GM21526 (cell line): ENCODE data around the gene TMEM72.

Source experiments
- ATAC-seq: cut with Tn5 transposase; IDR thresholded peaks from one replicate; pipeline ENCODE4 v1.9.1; 2021; ENCODE audit warnings: moderate library complexity; ENCODE audit not compliant: unreplicated experiment, low FRiP score

TMEM72 gene

GRCh38 chr10:44914891-44915290 lies 3.8 kb downstream of the TMEM72 start:
- ATAC-seq = no peak

GRCh38 chr10:44916429-44916828 lies 5.3 kb downstream of the TMEM72 start:
- no peak for ATAC-seq

- no peak for ATAC-seq
Measured at GRCh38 chr10:44917848-44918247, 6.7 kb downstream of the TMEM72 start.

GRCh38 chr10:44920252-44920651 lies 9.1 kb downstream of the TMEM72 start:
- no peak for ATAC-seq

GRCh38 chr10:44921061-44921460 lies 9.9 kb downstream of the TMEM72 start:
- no peak for ATAC-seq

- no peak for ATAC-seq
Measured at GRCh38 chr10:44921506-44921905, 10.4 kb downstream of the TMEM72 start.

- no peak for ATAC-seq
Measured at GRCh38 chr10:44922021-44922420, 10.9 kb downstream of the TMEM72 start.

GRCh38 chr10:44922796-44923545 lies 11.8 kb downstream of the TMEM72 start:
- ATAC-seq = no peak

GRCh38 chr10:44923611-44924010 lies 12.5 kb downstream of the TMEM72 start:
- ATAC-seq = no peak

- ATAC-seq = no peak
Measured at GRCh38 chr10:44924261-44925040, 13.3 kb downstream of the TMEM72 start.

- ATAC-seq = no peak
Measured at GRCh38 chr10:44925224-44925623, 14.1 kb downstream of the TMEM72 start.

- ATAC-seq = no peak
Measured at GRCh38 chr10:44925811-44926750, 14.9 kb downstream of the TMEM72 start.

GRCh38 chr10:44926751-44927351 lies 15.7 kb downstream of the TMEM72 start:
- ATAC-seq = no peak

- no peak for ATAC-seq
Measured at GRCh38 chr10:44927352-44927751, 16.2 kb downstream of the TMEM72 start.

- no peak for ATAC-seq
Measured at GRCh38 chr10:44928462-44928861, 17.3 kb downstream of the TMEM72 start.

GRCh38 chr10:44929356-44930255 lies 18.5 kb downstream of the TMEM72 start:
- no peak for ATAC-seq

GRCh38 chr10:44930904-44931620 lies 19.9 kb downstream of the TMEM72 start:
- no peak for ATAC-seq

GRCh38 chr10:44931621-44932516 lies 20.7 kb downstream of the TMEM72 start:
- no peak for ATAC-seq
